SK-N-SH (cell line): ENCODE data around the gene MUC13. TPM values are rescaled to one million over a fixed set of nuclear protein-coding genes. Genes with fewer than 3 reads are reported as not detected.
A peak's percentile ranks its signal among the peaks of the same experiment; 100 is the strongest.

Experiments
- CTCF ChIA-PET: fragments of 300-600, 350-600 bp; formaldehyde crosslinking; extraction: SDS; loops from one replicate; lab custom pipeline; 2021; lab: Yijun Ruan, JAX
- POLR2A ChIA-PET: fragments of 350-600 bp; sonication (Branson Sonifier 250); formaldehyde crosslinking; extraction: SDS; loops from one replicate; lab custom pipeline; 2020; ENCODE audit warnings: antibody characterized with exemption, inconsistent platforms; lab: Yijun Ruan, JAX
- DNase-seq: peaks from one replicate; pipeline ENCODE4 v3.0.0; 2012
- H2AFZ ChIP-seq: fragments of 200-600 bp; sonication (generic); 2 replicates; pipeline ENCODE4 v1.8.1; 2016; ENCODE audit warnings: antibody characterized with exemption, mild to moderate bottlenecking, low read depth
- H3F3A ChIP-seq: fragments of 200-600 bp; sonication (generic); replicated peaks from 2 replicates; pipeline ENCODE3; 2016; ENCODE audit warnings: antibody characterized with exemption, mild to moderate bottlenecking; ENCODE audit not compliant: insufficient read depth
- H3K27ac ChIP-seq, 2 experiments: fragments of 200-500 bp in 1 of 2; fragments of 200-600 bp in 1 of 2; sonication (Bioruptor generic) in 1 of 2; sonication (generic), shearing (Covaris generic) in 1 of 2; 2 replicates each; pipeline versions ENCODE4 v1.5.1 to v1.6.1; 2014 to 2016; ENCODE audit warnings: low read depth in 2 of 2, inconsistent platforms in 1 of 2, low read length in 1 of 2, mild to moderate bottlenecking in 1 of 2, mixed read lengths in 1 of 2
- H3K27me3 ChIP-seq: fragments of 200-600 bp; sonication (generic), shearing (Covaris generic); 2 replicates; pipeline ENCODE4 v1.6.1; 2016; ENCODE audit warnings: mixed run types; ENCODE audit not compliant: insufficient read depth
- H3K36me3 ChIP-seq, 2 experiments: fragments of 200-500 bp in 1 of 2; fragments of 200-600 bp in 1 of 2; sonication (Bioruptor generic) in 1 of 2; sonication (generic) in 1 of 2; replicated peaks in 1 of 2; 2 replicates each; pipeline versions ENCODE3 to v1.5.1; 2014 to 2016; ENCODE audit warnings: low read length in 1 of 2, mild to moderate bottlenecking in 1 of 2; ENCODE audit not compliant: insufficient read depth in 2 of 2, control insufficient read depth in 1 of 2
- H3K4me1 ChIP-seq, 2 experiments: fragments of 200-500 bp in 1 of 2; fragments of 200-600 bp in 1 of 2; sonication (Bioruptor generic) in 1 of 2; sonication (generic), shearing (Covaris generic) in 1 of 2; 2 replicates each; pipeline versions ENCODE4 v1.5.1 to v1.6.1; 2014 to 2016; ENCODE audit warnings: low read depth in 1 of 2, low read length in 1 of 2, mixed run types in 1 of 2; ENCODE audit not compliant: insufficient read depth in 2 of 2, control insufficient read depth in 1 of 2
- H3K4me2 ChIP-seq: fragments of 200-600 bp; sonication (generic), shearing (Covaris generic); 2 replicates; pipeline ENCODE4 v1.6.1; 2017; ENCODE audit warnings: mixed run types
- H3K4me3 ChIP-seq, 2 experiments: fragments of 200-500 bp in 1 of 2; fragments of 200-600 bp in 1 of 2; sonication (Bioruptor generic) in 1 of 2; sonication (generic), shearing (Covaris generic) in 1 of 2; 2 replicates each; pipeline versions ENCODE4 v1.5.1 to v1.8.1; 2014 to 2016; ENCODE audit warnings: low read depth in 2 of 2, inconsistent platforms in 1 of 2, low read length in 1 of 2, mild to moderate bottlenecking in 1 of 2, mixed read lengths in 1 of 2, moderate library complexity in 1 of 2
- H3K79me2 ChIP-seq: fragments of 200-600 bp; sonication (generic); 2 replicates; pipeline ENCODE4 v1.8.1; 2017; ENCODE audit warnings: mild to moderate bottlenecking; ENCODE audit not compliant: insufficient read depth
- H3K9ac ChIP-seq: fragments of 200-600 bp; sonication (generic); 2 replicates; pipeline ENCODE4 v1.6.1; 2017; ENCODE audit warnings: mixed run types
- H3K9me2 ChIP-seq: fragments of 200-600 bp; sonication (generic); 2 replicates; pipeline ENCODE4 v1.6.1; 2017; ENCODE audit warnings: mixed run types
- H3K9me3 ChIP-seq: fragments of 200-600 bp; sonication (generic); 2 replicates; pipeline ENCODE4 v1.6.1; 2017; ENCODE audit warnings: mixed run types, mild to moderate bottlenecking, moderate library complexity
- H4K20me1 ChIP-seq: fragments of 200-600 bp; sonication (generic); 2 replicates; pipeline ENCODE4 v1.6.1; 2017; ENCODE audit warnings: mild to moderate bottlenecking, mixed run types; ENCODE audit not compliant: insufficient read depth
- CHD2 ChIP-seq: fragments of 150-350 bp; IDR thresholded peaks from 2 replicates; pipeline ENCODE4 v1.6.1; 2018; ENCODE audit warnings: low read length; ENCODE audit not compliant: partially characterized antibody
- ELF1 ChIP-seq: IDR thresholded peaks from 2 replicates; pipeline ENCODE4 v1.4.0; 2012
- FOSL2 ChIP-seq: IDR thresholded peaks from 2 replicates; pipeline ENCODE4 v1.4.0; 2012; ENCODE audit warnings: low read depth, mild to moderate bottlenecking, moderate library complexity, borderline replicate concordance
- FOXM1 ChIP-seq: IDR thresholded peaks from 2 replicates; pipeline ENCODE4 v1.4.0; 2012; ENCODE audit warnings: low read depth, mild to moderate bottlenecking
- JUND ChIP-seq: IDR thresholded peaks from 2 replicates; pipeline ENCODE4 v1.4.0; 2012
- TAF1 ChIP-seq: IDR thresholded peaks from 2 replicates; pipeline ENCODE4 v1.6.1; 2012; ENCODE audit warnings: low read depth, mild to moderate bottlenecking, low read length, moderate library complexity, borderline replicate concordance
- YY1 ChIP-seq: IDR thresholded peaks from 2 replicates; pipeline ENCODE4 v1.4.0; 2012; ENCODE audit warnings: low read depth, mild to moderate bottlenecking
- ZBTB33 ChIP-seq: IDR thresholded peaks from 2 replicates; pipeline ENCODE4 v1.4.0; 2012; ENCODE audit warnings: low read depth, borderline replicate concordance
- WGBS: methylation state at CpG from one replicate; pipeline ENCODE4 v1.1.6; 2017; ENCODE audit warnings: low lambda C conversion rate; 5-methylcytosine and 5-hydroxymethylcytosine counted together
- polyA plus RNA-seq, 3 experiments: library from polyadenylated mRNA; depleted of rRNA; stranded (reverse); fragments of >200 nt; gene quantifications; 2 replicates each; pipeline ENCODE4 v1.2.3, GENCODE V29; 2012
- TF ChIP-seq, protein P1 (sequence below): fragments of 200-600 bp; sonication (generic); IDR thresholded peaks from 2 replicates; pipeline ENCODE4 v1.6.1; 2017; ENCODE audit warnings: antibody characterized with exemption, mild to moderate bottlenecking, moderate library complexity
- TF ChIP-seq, protein P2 (sequence below): IDR thresholded peaks from 2 replicates; pipeline ENCODE4 v1.6.1; 2012; ENCODE audit warnings: mild to moderate bottlenecking, low read depth, low read length, moderate library complexity

The MUC13 gene
- polyA plus RNA-seq, 1 of the 3 experiments (the other 2 are of a cell fraction) = not detected

- Histone ChIP-seq H3K79me2 (no peaks in the 10 kb centered on the region), H3K36me3 (peaks cover 32 to 33% of the 10 kb centered on the region in 2 experiments), H3K9me3 (no peaks in the 10 kb centered on the region), H3K27ac (no peak overlapping the region), H3K9ac (no peak overlapping the region), H4K20me1 (no peaks in the 10 kb centered on the region), H3K4me2 (no peak overlapping the region), H3K9me2 (no peaks in the 10 kb centered on the region), H3K27me3 (no peaks in the 10 kb centered on the region), H3F3A (no peaks in the 10 kb centered on the region), H3K4me3 (no peak overlapping the region), H2AFZ (no peak overlapping the region), H3K4me1 (no peaks in the 10 kb centered on the region; a peak in 1 of 4 replicates)
- no peak for DNase-seq
- CTCF ChIA-PET = interaction anchor here (1.0 kb wide), 1 partner anchor 618 kb away, joined by 3 read pairs; no protein-coding TSS in a partner anchor
- 87% methylated on average over 5 of the region's 10 CpGs for WGBS
- TF ChIP-seq ZBTB33 (no peak), FOSL2 (no peak), CHD2 (no peak), TAF1 (no peak), ELF1 (no peak), FOXM1 (no peak)
- TF ChIP-seq, protein P1, sequence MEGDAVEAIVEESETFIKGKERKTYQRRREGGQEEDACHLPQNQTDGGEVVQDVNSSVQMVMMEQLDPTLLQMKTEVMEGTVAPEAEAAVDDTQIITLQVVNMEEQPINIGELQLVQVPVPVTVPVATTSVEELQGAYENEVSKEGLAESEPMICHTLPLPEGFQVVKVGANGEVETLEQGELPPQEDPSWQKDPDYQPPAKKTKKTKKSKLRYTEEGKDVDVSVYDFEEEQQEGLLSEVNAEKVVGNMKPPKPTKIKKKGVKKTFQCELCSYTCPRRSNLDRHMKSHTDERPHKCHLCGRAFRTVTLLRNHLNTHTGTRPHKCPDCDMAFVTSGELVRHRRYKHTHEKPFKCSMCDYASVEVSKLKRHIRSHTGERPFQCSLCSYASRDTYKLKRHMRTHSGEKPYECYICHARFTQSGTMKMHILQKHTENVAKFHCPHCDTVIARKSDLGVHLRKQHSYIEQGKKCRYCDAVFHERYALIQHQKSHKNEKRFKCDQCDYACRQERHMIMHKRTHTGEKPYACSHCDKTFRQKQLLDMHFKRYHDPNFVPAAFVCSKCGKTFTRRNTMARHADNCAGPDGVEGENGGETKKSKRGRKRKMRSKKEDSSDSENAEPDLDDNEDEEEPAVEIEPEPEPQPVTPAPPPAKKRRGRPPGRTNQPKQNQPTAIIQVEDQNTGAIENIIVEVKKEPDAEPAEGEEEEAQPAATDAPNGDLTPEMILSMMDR = no peak
- POLR2A ChIA-PET = no interaction called here
Measured at GRCh38 chr3:124967964-124968363, 33.4 kb upstream of the MUC13 start.

GRCh38 chr3:124966521-124967445 lies 32.2 kb upstream of the MUC13 start:
- no peak overlapping the region for H3K27ac ChIP-seq
- 91% methylated on average over 7 of the region's 7 CpGs for WGBS
- POLR2A ChIA-PET = no interaction called here
- no peak overlapping the region for H3K4me3 ChIP-seq
- H3K9ac ChIP-seq = no peak overlapping the region
- H3K9me3 ChIP-seq = no peaks in the 10 kb centered on the region
- no peaks in the 10 kb centered on the region; a peak in 1 of 4 replicates for H3K4me1 ChIP-seq
- H2AFZ ChIP-seq = no peak overlapping the region
- CTCF ChIA-PET = interaction anchor here (0.9 to 1.0 kb wide), 2 partner anchors 206 to 619 kb away, joined by 3 read pairs; no protein-coding TSS in a partner anchor
- no peaks in the 10 kb centered on the region for H4K20me1 ChIP-seq
- no peaks in the 10 kb centered on the region for H3K27me3 ChIP-seq
- no peak for DNase-seq
- H3K4me2 ChIP-seq = no peak overlapping the region
- TF ChIP-seq YY1 (no peak), JUND (no peak), FOSL2 (no peak)
- TF ChIP-seq, protein P2, sequence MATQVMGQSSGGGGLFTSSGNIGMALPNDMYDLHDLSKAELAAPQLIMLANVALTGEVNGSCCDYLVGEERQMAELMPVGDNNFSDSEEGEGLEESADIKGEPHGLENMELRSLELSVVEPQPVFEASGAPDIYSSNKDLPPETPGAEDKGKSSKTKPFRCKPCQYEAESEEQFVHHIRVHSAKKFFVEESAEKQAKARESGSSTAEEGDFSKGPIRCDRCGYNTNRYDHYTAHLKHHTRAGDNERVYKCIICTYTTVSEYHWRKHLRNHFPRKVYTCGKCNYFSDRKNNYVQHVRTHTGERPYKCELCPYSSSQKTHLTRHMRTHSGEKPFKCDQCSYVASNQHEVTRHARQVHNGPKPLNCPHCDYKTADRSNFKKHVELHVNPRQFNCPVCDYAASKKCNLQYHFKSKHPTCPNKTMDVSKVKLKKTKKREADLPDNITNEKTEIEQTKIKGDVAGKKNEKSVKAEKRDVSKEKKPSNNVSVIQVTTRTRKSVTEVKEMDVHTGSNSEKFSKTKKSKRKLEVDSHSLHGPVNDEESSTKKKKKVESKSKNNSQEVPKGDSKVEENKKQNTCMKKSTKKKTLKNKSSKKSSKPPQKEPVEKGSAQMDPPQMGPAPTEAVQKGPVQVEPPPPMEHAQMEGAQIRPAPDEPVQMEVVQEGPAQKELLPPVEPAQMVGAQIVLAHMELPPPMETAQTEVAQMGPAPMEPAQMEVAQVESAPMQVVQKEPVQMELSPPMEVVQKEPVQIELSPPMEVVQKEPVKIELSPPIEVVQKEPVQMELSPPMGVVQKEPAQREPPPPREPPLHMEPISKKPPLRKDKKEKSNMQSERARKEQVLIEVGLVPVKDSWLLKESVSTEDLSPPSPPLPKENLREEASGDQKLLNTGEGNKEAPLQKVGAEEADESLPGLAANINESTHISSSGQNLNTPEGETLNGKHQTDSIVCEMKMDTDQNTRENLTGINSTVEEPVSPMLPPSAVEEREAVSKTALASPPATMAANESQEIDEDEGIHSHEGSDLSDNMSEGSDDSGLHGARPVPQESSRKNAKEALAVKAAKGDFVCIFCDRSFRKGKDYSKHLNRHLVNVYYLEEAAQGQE = peak; percentile 62; the same call in 1 of the 2 replicates
- H3K79me2 ChIP-seq = no peaks in the 10 kb centered on the region
- no peaks in the 10 kb centered on the region for H3K9me2 ChIP-seq
- peaks cover 23 to 27% of the 10 kb centered on the region in 2 experiments for H3K36me3 ChIP-seq
- no peaks in the 10 kb centered on the region for H3F3A ChIP-seq
